NCI-H82 (cell line): Measurements from ENCODE around the gene SAP25.
"Not testable (repeated sequence)": the region's sequence is repeated elsewhere in the genome, so short reads cannot be mapped to it uniquely, and the experiment has no call there.

Source experiments
- DNase-seq: peaks from one replicate; lab custom pipeline; 2025; lab: John Stamatoyannopoulos, UW

The SAP25 gene

GRCh38 chr7:100535982-100536381 lies 37.7 kb downstream of the SAP25 start:
- DNase-seq = not testable (repeated sequence)

DNA sequence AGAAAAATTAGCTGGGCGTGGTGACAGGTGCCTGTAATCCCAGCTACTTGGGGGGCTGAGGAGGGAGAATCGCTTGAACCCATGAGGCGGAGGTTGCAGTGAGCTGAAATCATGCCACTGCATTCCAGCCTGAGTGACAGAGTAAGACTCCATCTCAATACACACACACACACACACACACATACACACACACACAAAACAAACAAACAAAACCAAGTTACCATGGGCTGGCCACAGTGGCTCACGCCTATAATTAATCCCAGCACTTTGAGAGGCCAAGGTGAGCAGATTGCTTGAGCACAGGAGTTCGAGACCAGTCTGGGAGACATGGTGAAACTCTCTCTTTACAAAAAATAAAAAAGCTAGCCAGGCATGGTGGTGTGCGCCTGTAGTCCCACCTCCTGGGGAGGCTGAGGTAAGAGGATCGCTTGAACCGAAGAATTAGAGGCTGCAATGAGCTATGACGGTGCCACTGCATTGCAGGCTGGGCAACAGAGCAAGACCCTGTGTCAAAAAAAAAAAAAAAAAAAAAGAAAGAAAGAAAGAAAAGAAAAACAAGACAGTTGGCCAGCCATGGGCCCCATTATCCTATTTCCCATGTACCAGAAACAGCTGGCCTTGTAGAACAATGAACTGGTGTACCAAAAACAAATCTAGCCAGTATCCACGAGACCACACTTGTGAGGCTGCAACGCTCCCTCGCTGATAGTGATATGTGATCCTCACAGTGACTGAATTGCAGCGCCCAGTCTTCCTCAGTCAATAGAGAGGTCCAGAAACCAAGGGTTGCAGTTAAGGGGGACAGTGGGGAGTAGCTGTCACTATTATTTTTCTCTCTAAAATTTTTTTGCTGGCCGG lies 41.3 kb downstream of the SAP25 start:
- no peak for DNase-seq

- DNase-seq = not testable (repeated sequence)
Observed at GRCh38 chr7:100528108-100528866, 45.4 kb downstream of the SAP25 start.

GRCh38 chr7:100523192-100523591 lies 50.5 kb downstream of the SAP25 start:
- DNase-seq = not testable (repeated sequence)
